ENCODE results near the gene SMTNL2. TPM values are rescaled to one million over a fixed set of nuclear protein-coding genes. Genes with fewer than 3 reads are reported as not detected.

Gene SMTNL2
- total RNA-seq, 1 donor = not detected

DNA sequence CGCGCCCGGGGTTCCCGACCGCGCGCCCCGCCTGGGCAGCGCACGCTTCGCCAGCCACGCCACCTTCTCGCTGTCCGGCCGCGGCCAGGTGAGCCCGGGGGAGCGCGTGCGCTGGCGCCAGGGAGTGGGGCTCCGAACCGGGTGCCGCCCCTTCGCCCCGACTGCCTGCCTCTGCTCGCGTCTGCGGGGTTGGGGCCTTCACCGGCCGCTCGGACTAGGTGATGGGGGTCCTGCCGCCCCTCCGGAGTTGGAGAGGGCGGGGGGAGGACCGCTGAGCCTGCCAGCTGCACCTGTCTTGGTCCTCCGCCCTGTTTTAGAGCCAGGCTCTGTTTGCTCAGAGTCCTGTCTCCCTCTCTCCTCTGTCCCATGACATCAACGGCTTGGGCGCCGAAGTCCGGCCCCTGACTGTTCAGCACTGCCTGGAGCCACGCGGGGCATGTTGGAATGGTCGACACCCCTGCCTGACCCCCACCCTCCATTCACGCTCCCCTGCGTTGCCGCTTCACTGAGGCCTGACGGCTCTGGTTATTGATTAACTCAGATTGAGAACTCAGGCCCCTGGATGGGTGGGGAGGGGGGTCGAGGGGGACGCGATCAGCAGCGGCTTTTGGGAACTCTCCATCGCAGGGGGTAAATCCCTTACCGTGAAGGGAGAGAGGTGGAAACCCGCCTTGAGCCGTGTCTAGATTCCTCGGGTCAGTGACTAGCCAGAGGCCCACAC lies 748 bp downstream of the SMTNL2 start:
- Histone ChIP-seq H2AFZ (ENCODE audit: low read length) (no peak overlapping the region), H3K4me2 (ENCODE audit: insufficient read depth, low read length) (no peak overlapping the region), H3K4me3 (ENCODE audit: insufficient read depth, low read length) (no peak overlapping the region), H3K79me2 (ENCODE audit: insufficient read depth, low read length) (no peaks in the 10 kb centered on the region), H4K20me1 (ENCODE audit: insufficient read depth, low read length) (no peaks in the 10 kb centered on the region), H3K36me3 (ENCODE audit: insufficient read depth, low read length) (no peaks in the 10 kb centered on the region), H3K27me3 (ENCODE audit: insufficient read depth, low read length) (peaks cover 43% of the 10 kb centered on the region), H3K4me1 (ENCODE audit: insufficient read depth, low read length) (no peaks in the 10 kb centered on the region), H3K9me3 (ENCODE audit: low read depth, low read length) (no peaks in the 10 kb centered on the region), H3K27ac (ENCODE audit: low read depth, low read length) (no peak overlapping the region)
- peak; percentile 86 for DNase-seq (ENCODE audit: insufficient read length, low spot score, missing footprints)
- TF ChIP-seq, protein P1, sequence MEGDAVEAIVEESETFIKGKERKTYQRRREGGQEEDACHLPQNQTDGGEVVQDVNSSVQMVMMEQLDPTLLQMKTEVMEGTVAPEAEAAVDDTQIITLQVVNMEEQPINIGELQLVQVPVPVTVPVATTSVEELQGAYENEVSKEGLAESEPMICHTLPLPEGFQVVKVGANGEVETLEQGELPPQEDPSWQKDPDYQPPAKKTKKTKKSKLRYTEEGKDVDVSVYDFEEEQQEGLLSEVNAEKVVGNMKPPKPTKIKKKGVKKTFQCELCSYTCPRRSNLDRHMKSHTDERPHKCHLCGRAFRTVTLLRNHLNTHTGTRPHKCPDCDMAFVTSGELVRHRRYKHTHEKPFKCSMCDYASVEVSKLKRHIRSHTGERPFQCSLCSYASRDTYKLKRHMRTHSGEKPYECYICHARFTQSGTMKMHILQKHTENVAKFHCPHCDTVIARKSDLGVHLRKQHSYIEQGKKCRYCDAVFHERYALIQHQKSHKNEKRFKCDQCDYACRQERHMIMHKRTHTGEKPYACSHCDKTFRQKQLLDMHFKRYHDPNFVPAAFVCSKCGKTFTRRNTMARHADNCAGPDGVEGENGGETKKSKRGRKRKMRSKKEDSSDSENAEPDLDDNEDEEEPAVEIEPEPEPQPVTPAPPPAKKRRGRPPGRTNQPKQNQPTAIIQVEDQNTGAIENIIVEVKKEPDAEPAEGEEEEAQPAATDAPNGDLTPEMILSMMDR (IDR thresholded peaks at IDR 0.05; ENCODE audit: extremely low read depth, low read depth, low read length) = no peak

- H3K4me1 ChIP-seq (ENCODE audit: insufficient read depth, low read length) = no peaks in the 10 kb centered on the region
- no peak overlapping the region for H3K27ac ChIP-seq (ENCODE audit: low read depth, low read length)
- no peaks in the 10 kb centered on the region for H3K9me3 ChIP-seq (ENCODE audit: low read depth, low read length)
- no peaks in the 10 kb centered on the region for H3K79me2 ChIP-seq (ENCODE audit: insufficient read depth, low read length)
- no peaks in the 10 kb centered on the region for H3K36me3 ChIP-seq (ENCODE audit: insufficient read depth, low read length)
- no peak for DNase-seq (ENCODE audit: insufficient read length, low spot score, missing footprints)
- H3K4me3 ChIP-seq (ENCODE audit: insufficient read depth, low read length) = no peak overlapping the region
- TF ChIP-seq, protein P1 (IDR thresholded peaks at IDR 0.05; ENCODE audit: extremely low read depth, low read depth, low read length) = no peak
- H3K27me3 ChIP-seq (ENCODE audit: insufficient read depth, low read length) = peaks cover 43% of the 10 kb centered on the region
- no peaks in the 10 kb centered on the region for H4K20me1 ChIP-seq (ENCODE audit: insufficient read depth, low read length)
- no peak overlapping the region for H2AFZ ChIP-seq (ENCODE audit: low read length)
- H3K4me2 ChIP-seq (ENCODE audit: insufficient read depth, low read length) = no peak overlapping the region
Measured at GRCh38 chr17:4585638-4585994, 1.3 kb downstream of the SMTNL2 start.

DNA sequence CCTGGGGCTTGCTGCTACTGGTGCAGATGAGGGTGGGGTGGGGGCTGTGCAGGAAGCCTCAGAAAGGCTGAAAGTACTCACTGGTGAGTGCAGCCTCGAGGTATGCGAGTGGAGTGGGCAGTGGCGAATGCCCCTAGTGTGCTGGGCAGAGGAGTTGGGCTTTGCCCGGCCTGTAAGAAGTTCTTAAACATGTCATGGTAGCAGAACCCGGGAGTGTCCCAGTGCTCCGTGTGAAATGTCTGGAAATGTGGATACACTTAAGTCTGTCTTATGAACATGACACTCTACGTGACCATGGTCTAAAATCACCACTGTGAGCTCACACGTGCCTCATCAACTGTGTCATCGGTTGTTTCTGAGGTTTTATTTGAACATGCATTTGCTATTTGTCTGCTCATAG lies 1.7 kb downstream of the SMTNL2 start:
- Histone ChIP-seq H3K79me2 (ENCODE audit: insufficient read depth, low read length) (no peaks in the 10 kb centered on the region), H3K27me3 (ENCODE audit: insufficient read depth, low read length) (peaks cover 44% of the 10 kb centered on the region), H3K4me1 (ENCODE audit: insufficient read depth, low read length) (no peaks in the 10 kb centered on the region), H3K9me3 (ENCODE audit: low read depth, low read length) (no peaks in the 10 kb centered on the region), H4K20me1 (ENCODE audit: insufficient read depth, low read length) (no peaks in the 10 kb centered on the region), H3K4me3 (ENCODE audit: insufficient read depth, low read length) (no peak overlapping the region), H3K27ac (ENCODE audit: low read depth, low read length) (no peak overlapping the region), H2AFZ (ENCODE audit: low read length) (no peak overlapping the region), H3K4me2 (ENCODE audit: insufficient read depth, low read length) (no peak overlapping the region), H3K36me3 (ENCODE audit: insufficient read depth, low read length) (no peaks in the 10 kb centered on the region)
- TF ChIP-seq, protein P1 (IDR thresholded peaks at IDR 0.05; ENCODE audit: extremely low read depth, low read depth, low read length) = no peak
- DNase-seq (ENCODE audit: insufficient read length, low spot score, missing footprints) = peak; percentile 86

GRCh38 chr17:4587195-4587594 lies 2.9 kb downstream of the SMTNL2 start:
- DNase-seq (ENCODE audit: insufficient read length, low spot score, missing footprints) = peak; percentile 80
- H3K79me2 ChIP-seq (ENCODE audit: insufficient read depth, low read length) = no peaks in the 10 kb centered on the region
- no peaks in the 10 kb centered on the region for H3K36me3 ChIP-seq (ENCODE audit: insufficient read depth, low read length)
- H3K27ac ChIP-seq (ENCODE audit: low read depth, low read length) = no peak overlapping the region
- no peaks in the 10 kb centered on the region for H3K9me3 ChIP-seq (ENCODE audit: low read depth, low read length)
- TF ChIP-seq, protein P1 (IDR thresholded peaks at IDR 0.05; ENCODE audit: extremely low read depth, low read depth, low read length) = no peak
- no peak overlapping the region for H3K4me3 ChIP-seq (ENCODE audit: insufficient read depth, low read length)
- no peak overlapping the region for H2AFZ ChIP-seq (ENCODE audit: low read length)
- H4K20me1 ChIP-seq (ENCODE audit: insufficient read depth, low read length) = no peaks in the 10 kb centered on the region
- no peaks in the 10 kb centered on the region for H3K4me1 ChIP-seq (ENCODE audit: insufficient read depth, low read length)
- H3K4me2 ChIP-seq (ENCODE audit: insufficient read depth, low read length) = no peak overlapping the region
- peaks cover 49% of the 10 kb centered on the region for H3K27me3 ChIP-seq (ENCODE audit: insufficient read depth, low read length)

Data from osteoblast (primary cell).